ENCODE data around the gene NRL. TPM values are rescaled to one million over a fixed set of nuclear protein-coding genes. Genes with fewer than 3 reads are reported as not detected.

Gene NRL
- total RNA-seq, 4 donors from 2014 or later = 1.1 to 2.9 (median 1.6) TPM; not detected in 1

DNA sequence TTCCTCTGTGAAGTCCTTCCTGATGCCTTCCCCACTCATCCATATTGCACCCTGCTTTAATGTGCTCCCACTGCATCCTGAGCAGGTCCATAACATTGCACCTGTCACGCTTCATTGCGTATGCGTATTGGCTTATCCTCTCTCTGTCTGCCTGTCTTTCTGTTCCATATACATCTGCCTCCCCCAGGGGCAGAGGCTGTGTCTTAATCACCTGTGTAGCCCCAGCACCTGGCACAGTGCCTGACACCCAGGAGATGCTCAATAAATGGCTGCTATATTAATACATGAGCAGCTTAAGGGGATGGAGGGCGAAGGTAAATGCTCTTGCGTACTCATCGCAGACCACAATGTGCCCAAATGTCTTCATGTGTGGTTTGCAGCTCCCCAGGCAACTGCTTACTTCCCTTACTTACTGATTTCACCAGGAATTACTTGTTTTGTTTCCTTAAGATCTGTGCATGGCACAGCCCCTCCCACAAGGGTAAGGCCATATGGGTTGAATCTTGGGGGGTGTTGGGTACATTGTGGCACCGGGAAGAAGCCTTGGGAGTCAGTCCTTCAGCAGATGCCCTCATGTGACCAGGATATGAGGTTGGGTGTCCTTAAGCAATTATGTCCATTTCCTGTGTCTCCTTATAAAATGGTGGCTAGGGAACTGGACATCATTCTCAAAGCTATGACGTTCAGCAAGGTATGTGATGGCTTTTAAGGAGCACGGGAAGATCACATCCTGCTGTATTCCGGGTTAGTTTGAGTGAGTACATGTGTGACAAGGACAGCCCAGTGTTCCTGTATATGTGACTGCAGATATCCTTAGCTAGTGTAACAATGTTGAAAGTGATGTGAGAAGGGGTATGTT, 44.2 kb downstream of the NRL start:
- H3K4me1 ChIP-seq = peaks cover 6 to 37% (median 19%) of the 10 kb centered on the region in 4 donors
- no peak for TF ChIP-seq POLR2AphosphoS5 (IDR thresholded peaks at IDR 0.05)
- TF ChIP-seq, protein P1, sequence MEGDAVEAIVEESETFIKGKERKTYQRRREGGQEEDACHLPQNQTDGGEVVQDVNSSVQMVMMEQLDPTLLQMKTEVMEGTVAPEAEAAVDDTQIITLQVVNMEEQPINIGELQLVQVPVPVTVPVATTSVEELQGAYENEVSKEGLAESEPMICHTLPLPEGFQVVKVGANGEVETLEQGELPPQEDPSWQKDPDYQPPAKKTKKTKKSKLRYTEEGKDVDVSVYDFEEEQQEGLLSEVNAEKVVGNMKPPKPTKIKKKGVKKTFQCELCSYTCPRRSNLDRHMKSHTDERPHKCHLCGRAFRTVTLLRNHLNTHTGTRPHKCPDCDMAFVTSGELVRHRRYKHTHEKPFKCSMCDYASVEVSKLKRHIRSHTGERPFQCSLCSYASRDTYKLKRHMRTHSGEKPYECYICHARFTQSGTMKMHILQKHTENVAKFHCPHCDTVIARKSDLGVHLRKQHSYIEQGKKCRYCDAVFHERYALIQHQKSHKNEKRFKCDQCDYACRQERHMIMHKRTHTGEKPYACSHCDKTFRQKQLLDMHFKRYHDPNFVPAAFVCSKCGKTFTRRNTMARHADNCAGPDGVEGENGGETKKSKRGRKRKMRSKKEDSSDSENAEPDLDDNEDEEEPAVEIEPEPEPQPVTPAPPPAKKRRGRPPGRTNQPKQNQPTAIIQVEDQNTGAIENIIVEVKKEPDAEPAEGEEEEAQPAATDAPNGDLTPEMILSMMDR (IDR thresholded peaks at IDR 0.05) = no peak
- TF ChIP-seq POLR2A (IDR thresholded peaks at IDR 0.05) = no peak
- no peak for TF ChIP-seq EP300 (IDR thresholded peaks at IDR 0.05; ENCODE audit: low read depth)
- WGBS, 2 donors (ENCODE audit: low coverage in 1 of 2) = 72 to 82% methylated on average over 4 to 10 of the region's 10 CpGs
- H3K9me3 ChIP-seq = no peaks in the 10 kb centered on the region
- DNase-seq = no peak
- in situ Hi-C loops (cut with MboI; ENCODE audit: low pct_ligation_motif_present in 1 of 4, low pct_unique_long_range_greater_than_20kb in 1 of 4, low sequenced_read_pairs in 3 of 4) = no loop called here
- H3K27ac ChIP-seq = no peak overlapping the region
- H3K4me3 ChIP-seq = no peak overlapping the region
- H3K36me3 ChIP-seq = no peaks in the 10 kb centered on the region
- peaks cover 4% of the 10 kb centered on the region for H3K27me3 ChIP-seq
- intact Hi-C loops (cut with DNase I; ENCODE audit: low total_unique reads) = no loop called here

DNA sequence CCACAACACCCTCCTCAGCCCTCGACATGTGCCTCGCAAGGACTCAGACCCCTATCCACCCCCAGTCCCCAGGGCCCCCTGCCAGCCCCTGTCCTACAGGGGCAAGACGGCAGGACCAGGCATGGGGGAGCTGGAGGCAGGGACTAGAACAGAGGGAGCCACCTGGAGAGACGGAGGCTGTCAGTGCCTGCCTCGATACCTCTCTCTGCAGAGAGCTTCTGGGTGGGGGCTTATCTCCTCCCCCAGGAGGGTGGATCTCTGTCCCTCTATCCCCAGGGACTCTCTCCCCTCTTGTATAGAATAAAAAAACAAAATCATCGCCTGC, 45.4 kb downstream of the NRL start:
- no peak for DNase-seq
- Histone ChIP-seq H3K9me3 (no peaks in the 10 kb centered on the region), H3K4me3 (no peak overlapping the region), H3K36me3 (no peaks in the 10 kb centered on the region), H3K27me3 (peaks cover 4% of the 10 kb centered on the region), H3K4me1 (peaks cover 6 to 37% (median 19%) of the 10 kb centered on the region in 4 donors), H3K27ac (no peak overlapping the region)
- in situ Hi-C loops (cut with MboI; ENCODE audit: low pct_ligation_motif_present in 1 of 4, low pct_unique_long_range_greater_than_20kb in 1 of 4, low sequenced_read_pairs in 3 of 4) (no loop called here), intact Hi-C loops (cut with DNase I; ENCODE audit: low total_unique reads) (no loop called here)
- TF ChIP-seq, protein P1 (IDR thresholded peaks at IDR 0.05) = no peak
- TF ChIP-seq EP300 (IDR thresholded peaks at IDR 0.05; ENCODE audit: low read depth) = no peak
- TF ChIP-seq POLR2AphosphoS5 (IDR thresholded peaks at IDR 0.05) = no peak
- TF ChIP-seq POLR2A (IDR thresholded peaks at IDR 0.05) = no peak
- WGBS, 2 donors (ENCODE audit: low coverage in 1 of 2) = 82% methylated on average over 6 of the region's 6 CpGs; no CpG with 5 or more reads in 1 of the 2 donors

DNA sequence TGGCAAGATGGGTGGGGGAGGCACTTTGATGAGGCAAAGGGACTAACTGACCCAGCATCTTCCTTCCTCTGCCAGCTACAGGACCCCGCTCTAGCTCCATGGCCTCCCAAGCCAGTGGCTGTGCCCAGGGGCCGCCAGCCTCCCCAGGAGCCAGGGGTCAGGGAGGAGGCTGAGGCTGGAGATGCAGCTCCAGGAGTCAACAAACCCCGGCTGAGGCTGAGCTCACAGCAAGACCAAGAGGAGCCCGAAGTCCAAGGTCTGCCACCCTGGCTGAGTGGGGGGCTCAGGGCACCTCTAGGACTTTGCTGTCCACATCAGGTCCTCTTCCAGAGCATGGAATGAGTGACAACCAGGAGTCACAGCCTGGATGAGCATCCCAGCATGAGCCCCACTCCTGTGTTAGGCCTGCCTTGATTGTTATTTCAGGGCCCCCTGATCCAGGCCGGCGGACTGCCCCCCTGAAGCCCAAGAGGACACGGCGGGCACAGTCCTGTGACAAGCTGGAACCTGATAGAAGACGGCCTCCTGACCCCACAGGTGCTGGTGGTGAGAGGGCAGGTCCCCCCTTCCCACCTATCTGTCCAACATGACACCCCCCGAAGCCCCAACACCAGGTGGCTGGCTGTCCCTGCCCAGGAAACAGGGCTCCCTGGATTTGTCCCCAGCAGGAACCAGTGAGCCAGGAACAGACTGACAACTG, 45.9 kb downstream of the NRL start:
- H3K4me1 ChIP-seq = peaks cover 6 to 37% (median 19%) of the 10 kb centered on the region in 4 donors
- in situ Hi-C loops (cut with MboI; ENCODE audit: low pct_ligation_motif_present in 1 of 4, low pct_unique_long_range_greater_than_20kb in 1 of 4, low sequenced_read_pairs in 3 of 4) (no loop called here), intact Hi-C loops (cut with DNase I; ENCODE audit: low total_unique reads) (no loop called here)
- peaks cover 4% of the 10 kb centered on the region for H3K27me3 ChIP-seq
- no peak for DNase-seq
- H3K4me3 ChIP-seq = no peak overlapping the region
- TF ChIP-seq POLR2A (IDR thresholded peaks at IDR 0.05) = no peak
- TF ChIP-seq POLR2AphosphoS5 (IDR thresholded peaks at IDR 0.05) = no peak
- TF ChIP-seq, protein P1 (IDR thresholded peaks at IDR 0.05) = no peak
- H3K36me3 ChIP-seq = no peaks in the 10 kb centered on the region
- H3K27ac ChIP-seq = no peak overlapping the region
- WGBS, 2 donors (ENCODE audit: low coverage in 1 of 2) = 89% methylated on average over 8 of the region's 10 CpGs; no CpG with 5 or more reads in 1 of the 2 donors
- no peaks in the 10 kb centered on the region for H3K9me3 ChIP-seq

Measured in transverse colon (tissue), 4 donors.